ENCODE data around the gene JPT1. TPM values are rescaled to one million over a fixed set of nuclear protein-coding genes. Genes with fewer than 3 reads are reported as not detected.

Gene JPT1
- total RNA-seq, 1 donor from 2014 or later = 23.0 TPM

DNA sequence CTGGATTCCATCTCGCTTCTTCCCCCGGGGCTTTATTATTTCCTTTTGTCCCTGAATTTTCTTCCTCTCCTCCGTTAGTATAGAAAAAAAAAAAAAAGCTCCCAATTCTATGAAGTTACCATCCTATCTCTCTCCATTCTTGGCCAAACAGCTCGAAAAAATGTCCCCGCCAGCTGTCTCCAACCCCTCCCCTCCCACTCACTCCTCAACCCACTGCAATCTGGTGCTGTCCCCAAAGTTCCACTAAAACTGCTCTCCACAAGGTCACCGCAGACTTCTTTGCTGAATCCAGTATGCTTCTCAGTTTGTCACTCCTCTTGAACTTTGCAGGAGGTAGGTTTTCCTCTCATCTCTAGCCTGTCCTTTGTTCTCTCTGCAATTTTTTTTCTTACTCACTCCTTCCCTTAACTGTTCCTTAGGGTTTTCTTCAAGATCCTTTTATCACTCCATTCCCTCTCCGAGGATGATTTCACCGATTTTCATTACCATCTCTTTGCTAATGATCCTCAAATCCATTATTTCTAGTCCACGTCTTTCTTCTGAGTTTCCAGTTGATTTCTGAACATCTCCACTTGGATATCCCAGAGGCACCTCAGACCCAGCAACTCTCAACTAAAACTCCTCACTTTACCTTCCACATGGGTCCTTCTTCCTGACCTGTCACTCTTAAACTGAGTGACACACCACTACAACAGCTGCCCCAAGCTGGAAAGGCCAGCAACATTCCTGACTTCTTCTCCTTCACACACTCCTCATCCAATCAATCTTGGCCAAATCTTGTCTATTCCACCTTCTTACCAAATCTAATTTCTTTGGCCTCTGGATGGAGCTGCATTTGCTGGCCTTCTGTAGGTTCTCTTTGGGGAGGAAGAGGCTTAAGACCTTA is 29.9 kb upstream of the JPT1 start:
- intact Hi-C loops (cut with DNase I) = loop anchor here (2.0 to 5.0 kb wide), 2 partner anchors 21 to 152 kb away; partner anchors contain the start of gene NUP85
- H3K27me3 ChIP-seq = no peaks in the 10 kb centered on the region
- peaks cover 6 to 18% of the 10 kb centered on the region in 2 donors for H3K4me1 ChIP-seq
- no peaks in the 10 kb centered on the region for H3K9me3 ChIP-seq
- DNase-seq (ENCODE audit: low spot score in 2 of 2) = no peak
- TF ChIP-seq, protein P1, sequence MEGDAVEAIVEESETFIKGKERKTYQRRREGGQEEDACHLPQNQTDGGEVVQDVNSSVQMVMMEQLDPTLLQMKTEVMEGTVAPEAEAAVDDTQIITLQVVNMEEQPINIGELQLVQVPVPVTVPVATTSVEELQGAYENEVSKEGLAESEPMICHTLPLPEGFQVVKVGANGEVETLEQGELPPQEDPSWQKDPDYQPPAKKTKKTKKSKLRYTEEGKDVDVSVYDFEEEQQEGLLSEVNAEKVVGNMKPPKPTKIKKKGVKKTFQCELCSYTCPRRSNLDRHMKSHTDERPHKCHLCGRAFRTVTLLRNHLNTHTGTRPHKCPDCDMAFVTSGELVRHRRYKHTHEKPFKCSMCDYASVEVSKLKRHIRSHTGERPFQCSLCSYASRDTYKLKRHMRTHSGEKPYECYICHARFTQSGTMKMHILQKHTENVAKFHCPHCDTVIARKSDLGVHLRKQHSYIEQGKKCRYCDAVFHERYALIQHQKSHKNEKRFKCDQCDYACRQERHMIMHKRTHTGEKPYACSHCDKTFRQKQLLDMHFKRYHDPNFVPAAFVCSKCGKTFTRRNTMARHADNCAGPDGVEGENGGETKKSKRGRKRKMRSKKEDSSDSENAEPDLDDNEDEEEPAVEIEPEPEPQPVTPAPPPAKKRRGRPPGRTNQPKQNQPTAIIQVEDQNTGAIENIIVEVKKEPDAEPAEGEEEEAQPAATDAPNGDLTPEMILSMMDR (IDR thresholded peaks at IDR 0.05) = no peak
- peak overlapping the region in 1 of 2 donors; percentile 100 for H3K27ac ChIP-seq
- H3K4me3 ChIP-seq = no peak overlapping the region
- H3K36me3 ChIP-seq = peaks cover 7 to 8% of the 10 kb centered on the region in 2 donors

DNA sequence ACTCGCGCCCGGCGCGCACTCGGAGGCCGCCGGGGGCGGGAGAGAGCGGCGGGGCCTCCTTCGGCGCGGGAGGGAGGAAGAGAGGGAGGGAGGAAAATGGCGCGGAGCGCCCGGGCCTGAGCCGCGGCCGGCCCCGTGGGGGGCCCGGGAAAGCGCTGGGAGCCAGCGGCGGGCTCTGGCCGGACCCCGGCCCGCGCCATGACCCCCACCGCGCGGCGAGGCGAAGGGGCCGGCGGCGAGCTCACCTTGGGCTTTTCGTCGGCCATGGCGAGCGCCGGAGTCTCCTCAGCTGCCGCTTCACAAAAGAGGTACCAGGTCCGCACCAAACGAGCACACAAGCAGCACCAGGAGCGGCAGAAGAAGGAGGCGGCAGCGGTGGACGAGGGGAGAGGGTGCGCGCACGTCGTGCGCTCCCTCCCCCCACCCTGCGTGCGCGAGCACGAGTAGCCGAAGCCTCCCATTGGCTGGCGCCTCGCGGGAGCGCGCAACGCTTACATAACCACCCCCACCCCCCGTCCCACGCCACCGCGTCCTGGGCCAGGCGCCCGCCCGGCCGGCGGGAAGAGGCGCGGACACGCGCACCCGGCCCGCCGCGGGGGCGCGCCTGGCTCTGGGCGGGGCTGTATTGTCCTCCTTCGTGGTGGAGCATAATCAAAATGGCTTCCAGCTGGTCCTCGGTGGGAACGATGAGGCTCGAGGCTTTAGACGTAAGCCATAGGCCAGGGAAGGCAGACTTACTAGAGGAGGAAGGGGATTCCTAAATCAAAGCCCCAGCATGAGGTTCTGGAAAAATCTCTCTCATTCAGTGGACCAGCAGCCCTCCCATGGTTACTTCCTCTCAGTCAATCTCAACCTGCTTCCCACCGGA is 28.5 kb upstream of the JPT1 start, which contains the start of gene SUMO2:
SUMO2 (minus strand) TSS at position 391 of the 868 bp plus-strand sequence; CDS start at position 266, 125 bp downstream.
- TF ChIP-seq, protein P1 (IDR thresholded peaks at IDR 0.05) = peak in 2 of 3 experiments; percentile 43 to 45
- peak within 1 kb of the TSS; percentile 94 to 100 for H3K27ac ChIP-seq
- H3K9me3 ChIP-seq = no peaks in the 10 kb centered on the region
- peaks cover 16% of the 10 kb centered on the region in 2 donors for H3K36me3 ChIP-seq
- peaks cover 6 to 18% of the 10 kb centered on the region in 2 donors for H3K4me1 ChIP-seq
- no peaks in the 10 kb centered on the region for H3K27me3 ChIP-seq
- H3K4me3 ChIP-seq = peak within 1 kb of the TSS; percentile 80 to 97
- DNase-seq (ENCODE audit: low spot score in 2 of 2) = peak; percentile 70 to 97
- intact Hi-C loops (cut with DNase I) = loop anchor here (1.0 to 5.0 kb wide), 3 partner anchors 22 to 151 kb away; partner anchors contain the start of genes JPT1 and NUP85

DNA sequence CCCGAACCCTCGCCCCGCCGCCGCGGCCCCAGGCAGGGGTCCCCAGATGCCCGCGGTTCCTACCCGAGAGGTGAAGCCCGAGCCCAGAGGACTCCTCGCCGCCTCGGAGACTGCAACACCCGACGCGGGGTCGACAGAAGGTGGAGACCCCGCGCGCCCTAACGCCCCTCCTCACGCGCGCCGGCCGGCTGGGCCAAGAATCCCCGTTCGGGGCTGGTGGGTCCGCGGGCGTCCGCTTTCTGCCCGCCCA is 27.9 kb upstream of the JPT1 start:
- Histone ChIP-seq H3K36me3 (peaks cover 20% of the 10 kb centered on the region in 2 donors), H3K4me3 (peak overlapping the region; percentile 80 to 97), H3K9me3 (no peaks in the 10 kb centered on the region), H3K27ac (peak overlapping the region; percentile 94 to 100), H3K27me3 (no peaks in the 10 kb centered on the region), H3K4me1 (peaks cover 6 to 18% of the 10 kb centered on the region in 2 donors)
- intact Hi-C loops (cut with DNase I) = loop anchor here (1.0 to 5.0 kb wide), 3 partner anchors 23 to 150 kb away; partner anchors contain the start of genes JPT1 and NUP85
- no peak for DNase-seq (ENCODE audit: low spot score in 2 of 2)
- TF ChIP-seq, protein P1 (IDR thresholded peaks at IDR 0.05) = peak in 1 of 3 experiments; percentile 18

DNA sequence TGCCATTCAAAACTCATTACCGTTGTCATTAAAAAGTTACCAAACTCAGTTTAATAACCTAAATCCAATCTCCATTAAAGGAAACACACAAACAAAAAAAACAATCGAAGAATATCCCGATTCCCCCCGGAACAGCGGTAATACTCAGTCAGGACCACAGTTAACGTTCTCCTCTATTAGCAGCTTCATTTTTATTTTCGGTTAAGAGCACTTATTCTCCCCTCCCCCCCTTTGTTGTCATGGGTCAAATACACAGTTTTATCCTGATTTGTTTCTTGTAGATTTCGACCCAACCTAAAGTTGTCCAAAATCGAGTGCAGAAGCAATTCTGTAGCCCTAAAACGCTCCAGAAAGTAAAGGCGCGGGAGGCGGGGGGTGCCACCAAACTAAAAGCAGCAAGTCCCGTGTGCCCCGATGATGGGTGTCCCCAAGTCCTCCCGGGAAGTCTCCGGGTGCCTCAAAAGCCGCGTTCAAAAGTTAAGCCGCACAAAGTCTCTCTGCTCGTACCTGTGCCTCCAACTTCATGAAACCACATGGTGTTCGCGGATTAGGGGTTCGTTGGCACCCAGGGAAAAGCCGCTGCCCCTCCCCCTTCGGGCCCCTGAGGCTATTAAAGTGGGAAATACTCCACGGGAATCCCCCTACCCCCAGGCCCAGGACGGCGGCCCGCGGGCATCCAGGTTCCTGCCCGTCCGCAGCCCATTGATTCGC is 27.5 kb upstream of the JPT1 start:
- Histone ChIP-seq H3K4me3 (peak overlapping the region; percentile 80 to 97), H3K36me3 (peaks cover 24 to 25% of the 10 kb centered on the region in 2 donors), H3K27ac (peak overlapping the region; percentile 94 to 100), H3K9me3 (no peaks in the 10 kb centered on the region), H3K27me3 (no peaks in the 10 kb centered on the region), H3K4me1 (peaks cover 6 to 18% of the 10 kb centered on the region in 2 donors)
- intact Hi-C loops (cut with DNase I) = loop anchor here (1.0 to 5.0 kb wide), 3 partner anchors 23 to 149 kb away; partner anchors contain the start of genes JPT1 and NUP85
- TF ChIP-seq, protein P1 (IDR thresholded peaks at IDR 0.05) = no peak
- peak in 1 of 2 donors; percentile 71 for DNase-seq (ENCODE audit: low spot score in 2 of 2)

DNA sequence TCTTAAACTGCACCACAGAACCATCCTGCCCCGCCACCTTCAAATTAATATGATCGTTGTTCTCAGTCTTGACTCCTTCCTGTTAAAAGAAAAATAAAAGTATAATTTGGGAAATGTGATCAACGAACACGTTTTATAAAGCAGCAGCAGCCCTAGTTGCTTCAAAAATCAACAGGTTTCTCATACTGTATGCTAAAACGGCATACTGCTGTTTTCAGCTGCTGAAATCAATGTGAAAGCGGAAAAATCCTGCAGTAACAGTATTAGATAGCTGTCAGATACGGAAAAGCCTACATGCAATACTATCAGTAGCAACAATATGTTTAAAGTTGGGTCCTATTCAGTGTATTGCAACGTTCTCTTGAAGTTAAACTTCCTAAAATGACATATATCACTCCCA is 26.8 kb upstream of the JPT1 start:
- DNase-seq (ENCODE audit: low spot score in 2 of 2) = no peak
- peaks cover 30% of the 10 kb centered on the region in 2 donors for H3K36me3 ChIP-seq
- H3K9me3 ChIP-seq = no peaks in the 10 kb centered on the region
- peak overlapping the region; percentile 80 to 97 for H3K4me3 ChIP-seq
- peaks cover 6 to 18% of the 10 kb centered on the region in 2 donors for H3K4me1 ChIP-seq
- TF ChIP-seq, protein P1 (IDR thresholded peaks at IDR 0.05) = no peak
- peak overlapping the region; percentile 94 to 100 for H3K27ac ChIP-seq
- H3K27me3 ChIP-seq = no peaks in the 10 kb centered on the region
- intact Hi-C loops (cut with DNase I) = loop anchor here (5.0 kb wide), 1 partner anchor 149 kb away; no protein-coding TSS in a partner anchor
